GM21528 (cell line): ENCODE results near the gene SMARCB1.

Experiments used
- ATAC-seq: cut with Tn5 transposase; IDR thresholded peaks from one replicate; pipeline ENCODE4 v1.9.1; 2021; ENCODE audit warnings: mild to moderate bottlenecking, moderate library complexity; ENCODE audit not compliant: unreplicated experiment, low FRiP score

SMARCB1 gene

DNA sequence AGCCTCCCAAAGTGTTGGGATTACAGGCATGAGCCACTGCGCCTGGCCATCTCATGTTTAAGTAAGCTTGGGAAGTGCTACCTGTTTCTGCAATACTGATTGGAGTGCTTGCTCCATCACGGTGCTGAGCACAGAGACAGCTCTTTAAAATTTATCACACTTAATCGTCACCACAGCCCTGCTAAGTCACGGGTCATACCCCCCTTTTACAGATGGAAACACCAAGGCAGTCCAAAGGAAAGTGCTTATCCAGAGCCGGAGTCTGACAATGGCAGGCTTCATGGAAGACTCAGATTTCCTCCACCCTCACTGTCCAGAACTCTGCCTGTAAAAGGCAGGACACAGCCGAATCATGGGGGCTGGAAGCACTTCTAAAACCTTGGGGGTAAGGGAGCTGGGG lies 26.7 kb upstream of the SMARCB1 start:
- ATAC-seq = no peak

GRCh38 chr22:23762842-23763578 lies 23.8 kb upstream of the SMARCB1 start, which contains the start of gene C22orf15:
C22orf15 (plus strand) TSS chr22:23762990; CDS start chr22:23763307, 317 bp downstream.
- no peak for ATAC-seq

GRCh38 chr22:23763579-23763945 lies 23.2 kb upstream of the SMARCB1 start:
- ATAC-seq = no peak

- no peak for ATAC-seq
Measured at GRCh38 chr22:23763954-23764353, 22.8 kb upstream of the SMARCB1 start.

GRCh38 chr22:23764899-23765881 lies 21.6 kb upstream of the SMARCB1 start:
- no peak for ATAC-seq

- ATAC-seq = no peak
Measured at GRCh38 chr22:23767303-23767672, 19.5 kb upstream of the SMARCB1 start.

DNA sequence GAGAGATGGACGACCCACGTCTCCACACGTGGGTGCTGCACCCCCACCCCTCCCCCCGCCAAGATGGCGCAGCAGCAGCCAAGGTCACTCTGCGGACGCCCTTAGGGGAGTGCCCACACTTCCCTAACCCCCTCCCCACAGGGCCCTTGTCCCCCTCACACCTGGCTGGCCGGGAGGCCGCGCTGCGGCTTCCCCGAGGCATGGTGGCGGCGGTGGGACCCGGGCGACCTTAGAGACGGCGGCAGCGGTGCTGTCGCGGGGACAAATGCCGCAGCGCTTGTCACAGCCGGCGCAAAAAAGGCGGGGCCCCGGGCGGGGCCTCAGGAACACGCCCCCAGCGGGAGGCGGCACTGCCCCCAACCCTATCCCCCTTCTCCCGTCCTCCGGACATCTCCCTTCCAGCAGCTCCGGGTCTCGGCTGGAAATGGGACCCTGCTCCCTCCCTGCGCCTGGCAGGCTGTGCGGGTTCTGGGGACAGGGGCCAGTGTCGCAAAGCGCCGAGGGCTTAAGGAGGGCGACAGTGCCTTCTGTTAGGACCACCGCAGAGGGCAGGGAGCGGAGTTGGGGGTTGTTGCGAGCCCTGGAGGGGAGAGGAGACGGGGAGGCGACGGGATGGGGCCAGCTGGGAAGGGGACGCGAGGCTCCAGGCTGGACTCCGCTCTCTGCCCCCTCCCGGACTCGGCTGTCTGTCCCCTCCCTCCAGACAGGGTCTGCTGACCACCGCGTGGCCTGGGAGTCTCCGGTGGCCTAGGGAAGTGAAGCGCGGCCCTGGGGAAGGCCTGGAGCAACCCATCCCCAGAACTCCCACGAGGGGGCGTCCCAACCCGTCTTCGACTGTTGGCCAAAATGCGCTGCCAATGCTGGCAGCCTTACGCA lies 18.9 kb upstream of the SMARCB1 start, which contains the start of gene CHCHD10:
CHCHD10 (minus strand) TSS at position 300 of the 876 bp plus-strand sequence; CDS start at position 202, 98 bp downstream.
- ATAC-seq = no peak

DNA sequence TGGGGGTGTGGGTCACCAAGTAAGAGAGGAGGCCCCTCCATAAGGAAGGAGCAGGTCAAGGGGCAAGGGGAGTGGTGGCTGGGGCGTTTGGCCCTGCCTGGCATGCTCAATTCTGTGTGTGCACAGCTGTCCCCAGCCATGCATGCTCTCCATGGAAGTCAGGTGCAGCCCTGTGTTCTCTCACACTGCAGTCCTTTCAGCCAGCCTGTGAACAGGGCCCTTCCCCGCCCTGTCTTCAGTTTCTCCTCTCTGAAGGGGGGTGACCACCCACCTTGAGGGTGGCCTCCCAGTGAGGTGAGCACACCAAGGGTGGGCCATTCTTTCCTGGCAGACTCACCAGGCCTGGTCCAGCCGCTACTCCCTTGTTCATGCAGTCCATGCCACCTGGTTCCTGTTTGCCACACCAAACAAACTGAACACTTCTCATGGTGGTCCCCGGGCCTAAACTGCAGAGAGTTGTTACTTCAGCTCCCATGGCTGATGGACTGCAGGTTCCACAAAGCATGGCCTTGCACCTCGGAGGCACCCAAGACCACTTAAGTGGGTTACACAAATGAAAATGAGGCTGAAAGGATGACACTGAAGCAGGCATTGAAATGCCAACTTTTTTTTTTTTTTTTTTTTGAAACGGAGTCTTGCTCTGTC lies 17.3 kb upstream of the SMARCB1 start:
- no peak for ATAC-seq

DNA sequence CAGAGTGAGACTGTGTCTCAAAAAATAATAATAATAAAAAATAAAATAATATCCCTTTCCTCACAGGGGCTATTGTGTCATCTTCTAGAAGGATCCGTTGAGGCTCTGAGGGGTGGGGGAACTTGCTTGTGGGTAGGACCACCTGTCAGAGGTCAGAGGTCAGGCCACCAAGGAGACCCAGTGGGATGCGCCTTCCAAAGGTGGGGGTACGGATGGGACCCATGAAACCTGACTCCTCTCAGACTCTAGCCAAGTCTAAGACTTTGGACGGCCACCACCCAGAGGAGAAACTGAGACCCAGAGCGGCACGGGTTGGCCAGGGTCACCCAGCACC lies 14.5 kb upstream of the SMARCB1 start:
- ATAC-seq = no peak

GRCh38 chr22:23772649-23773473 lies 13.9 kb upstream of the SMARCB1 start, which contains the start of gene MMP11:
MMP11 (plus strand) TSS chr22:23772849; CDS start chr22:23772871, 22 bp downstream.
- ATAC-seq = no peak

- no peak for ATAC-seq
Measured at GRCh38 chr22:23773483-23774113, 13.2 kb upstream of the SMARCB1 start.

DNA sequence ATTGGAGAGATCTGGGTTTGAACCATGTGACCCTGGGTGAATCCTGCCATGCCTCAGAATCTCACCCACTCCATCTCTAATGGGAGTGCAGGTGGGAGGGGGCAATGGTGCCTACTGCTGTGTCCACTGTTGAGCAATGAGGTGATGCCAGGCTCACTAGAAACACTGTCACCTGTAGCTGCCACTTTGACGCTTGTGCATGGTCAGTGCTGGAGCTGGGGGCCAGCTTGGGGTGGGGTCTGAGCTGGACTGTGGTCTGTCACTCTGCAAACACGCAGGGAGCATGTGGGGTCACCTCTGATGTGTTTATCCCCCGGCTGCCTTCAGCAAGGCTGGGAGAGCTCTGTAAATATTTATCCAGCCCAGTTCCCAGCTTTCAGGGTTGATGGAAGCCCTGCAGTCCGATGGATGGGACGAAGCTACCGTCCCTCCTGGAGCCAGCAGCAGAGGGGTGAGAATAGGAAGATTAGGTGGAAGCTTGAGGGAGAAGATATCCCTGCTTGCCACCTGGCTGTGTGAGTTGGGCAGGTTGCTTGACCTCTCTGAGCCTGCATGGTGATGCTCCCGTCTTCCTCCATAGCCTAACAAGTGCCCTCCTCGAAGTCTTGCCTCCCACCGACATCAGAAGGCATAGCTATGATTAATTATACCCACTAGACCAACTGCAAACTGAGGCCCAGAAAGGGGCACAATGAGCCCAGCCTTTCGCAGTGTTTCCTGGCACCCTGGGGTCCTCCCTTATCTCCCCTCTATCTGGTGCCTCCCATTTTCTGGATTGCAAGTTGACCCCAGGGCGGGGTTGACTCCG lies 12.4 kb upstream of the SMARCB1 start:
- no peak for ATAC-seq

DNA sequence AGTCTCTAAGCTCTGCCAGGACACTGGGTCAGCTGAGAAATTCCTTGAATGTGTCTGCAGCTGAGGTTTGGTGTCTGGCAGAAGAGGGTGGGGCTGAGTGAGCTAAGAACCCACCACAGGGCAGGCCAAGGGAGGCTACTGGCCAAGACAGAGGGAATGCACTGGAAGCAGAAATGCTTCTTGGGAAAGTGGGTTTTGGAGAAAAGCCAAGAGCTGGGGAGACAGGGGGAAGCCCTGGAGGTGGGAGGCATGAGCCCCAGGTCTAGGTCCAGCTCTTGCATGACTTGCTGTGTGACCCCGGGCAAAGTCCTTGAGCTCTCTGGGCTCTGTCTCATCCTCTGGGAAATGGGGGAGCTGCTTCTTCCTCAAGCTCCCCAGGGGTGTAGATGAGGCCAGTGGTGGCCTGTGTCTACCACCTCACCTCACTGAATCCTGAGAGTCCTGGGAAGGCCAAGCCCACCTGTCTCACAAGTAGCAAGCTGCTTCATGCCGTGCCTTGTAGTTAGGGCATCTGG lies 11.8 kb upstream of the SMARCB1 start:
- no peak for ATAC-seq

- no peak for ATAC-seq
Measured at GRCh38 chr22:23775779-23776375, 10.9 kb upstream of the SMARCB1 start.

DNA sequence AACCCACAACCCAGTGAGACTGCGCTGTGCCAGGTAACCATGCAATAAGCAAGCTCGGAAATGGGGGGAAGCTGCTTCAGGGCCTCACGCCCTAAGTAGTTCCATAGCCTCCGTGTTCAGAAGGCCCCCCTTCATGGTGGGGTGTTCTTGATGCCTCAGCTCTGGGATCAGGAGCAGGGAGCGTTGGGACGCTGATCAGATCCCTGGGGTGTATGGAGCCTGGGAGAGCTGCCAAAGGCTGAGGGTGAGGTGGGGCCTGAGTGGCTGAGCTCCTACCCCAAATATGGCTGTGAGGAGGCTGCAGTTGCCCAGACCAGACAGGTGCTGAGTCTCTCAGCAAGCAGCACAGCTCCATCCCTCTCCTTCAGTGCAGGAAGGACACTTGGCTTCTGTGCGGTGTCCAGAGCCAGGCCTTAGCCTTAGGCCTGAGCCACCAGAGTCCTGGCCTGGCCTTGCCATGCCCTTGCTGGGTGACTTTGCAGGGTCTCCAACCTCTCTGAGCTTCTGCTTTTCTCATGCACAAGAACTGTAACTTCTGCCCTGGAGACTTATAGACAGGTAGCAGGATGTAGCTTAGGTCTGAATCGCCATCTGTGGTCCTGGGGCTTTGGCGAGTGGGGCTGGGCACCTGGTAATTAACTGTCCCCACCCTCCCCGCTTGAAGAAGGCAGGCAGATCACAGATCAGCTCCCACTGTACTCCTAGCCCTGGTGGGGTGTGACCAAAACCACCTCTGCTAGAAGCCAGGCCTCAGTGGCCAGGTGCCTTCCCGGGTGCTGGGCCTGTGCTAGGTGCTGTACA lies 8.8 kb upstream of the SMARCB1 start:
- no peak for ATAC-seq

DNA sequence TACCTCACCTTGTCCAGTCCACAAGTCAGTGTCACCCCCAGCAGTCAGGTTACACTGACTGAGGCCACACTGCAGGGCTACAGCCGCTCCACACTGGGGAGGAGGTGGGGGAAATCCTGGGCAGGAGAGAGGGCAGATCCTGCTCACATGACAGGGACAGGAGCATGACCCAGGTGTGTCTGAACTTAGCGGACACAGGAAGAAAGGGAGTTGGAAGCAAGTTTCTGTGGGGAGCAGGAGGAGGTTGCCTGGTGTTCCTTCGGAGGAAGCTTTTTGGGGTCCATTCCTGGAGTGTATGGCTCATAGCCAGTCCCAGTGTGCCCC lies 8.2 kb upstream of the SMARCB1 start:
- ATAC-seq = no peak

GRCh38 chr22:23779083-23779482 lies 7.7 kb upstream of the SMARCB1 start:
- no peak for ATAC-seq
